GM21381 (cell line): ENCODE measurements around the gene LGALS14.
"Not testable (repeated sequence)": the region's sequence is repeated elsewhere in the genome, so short reads cannot be mapped to it uniquely, and the experiment has no call there.

ENCODE experiments used
- ATAC-seq: cut with Tn5 transposase; IDR thresholded peaks from one replicate; pipeline ENCODE4 v1.9.1; 2021; ENCODE audit warnings: mild to moderate bottlenecking, moderate library complexity; ENCODE audit not compliant: unreplicated experiment

The LGALS14 gene

DNA sequence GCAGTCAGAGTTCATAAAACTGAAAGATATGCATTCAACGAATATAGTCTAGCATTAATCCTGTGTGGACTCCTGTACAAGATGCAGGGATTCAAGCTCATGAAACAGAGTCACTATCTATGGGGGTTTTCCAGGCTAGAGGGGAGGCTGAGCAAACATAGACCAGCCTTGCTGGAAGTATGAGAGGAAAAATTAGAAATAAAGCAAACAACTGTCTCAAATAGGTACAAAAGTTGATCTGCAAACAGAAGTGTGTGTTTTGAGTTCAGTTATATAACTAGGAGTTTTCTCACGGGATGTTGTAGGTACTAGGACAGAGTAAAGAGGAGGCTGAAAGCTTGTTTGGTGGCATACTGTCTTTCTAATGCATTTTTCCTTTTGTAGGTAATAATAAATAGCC is 8.5 kb upstream of the LGALS14 start:
- no peak for ATAC-seq

DNA sequence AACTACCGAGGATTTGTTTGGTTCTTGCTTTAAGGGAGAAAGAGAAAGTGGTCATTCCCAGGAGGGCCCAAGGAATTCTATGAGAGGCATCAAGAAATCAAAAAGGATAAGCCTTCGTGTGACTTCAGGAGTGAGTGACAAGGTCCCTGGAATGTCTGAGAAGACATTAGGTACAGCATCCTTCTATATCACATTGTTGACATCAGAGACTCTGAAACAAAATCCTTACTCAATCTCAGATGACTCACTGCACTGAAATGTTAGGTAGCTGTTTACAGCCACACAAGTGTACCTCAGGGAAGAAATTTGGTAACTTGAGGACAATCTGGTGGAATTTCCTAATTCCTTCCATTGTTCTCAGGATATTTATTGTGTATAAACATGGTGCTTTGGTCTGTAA is 7.9 kb upstream of the LGALS14 start:
- ATAC-seq: no peak

DNA sequence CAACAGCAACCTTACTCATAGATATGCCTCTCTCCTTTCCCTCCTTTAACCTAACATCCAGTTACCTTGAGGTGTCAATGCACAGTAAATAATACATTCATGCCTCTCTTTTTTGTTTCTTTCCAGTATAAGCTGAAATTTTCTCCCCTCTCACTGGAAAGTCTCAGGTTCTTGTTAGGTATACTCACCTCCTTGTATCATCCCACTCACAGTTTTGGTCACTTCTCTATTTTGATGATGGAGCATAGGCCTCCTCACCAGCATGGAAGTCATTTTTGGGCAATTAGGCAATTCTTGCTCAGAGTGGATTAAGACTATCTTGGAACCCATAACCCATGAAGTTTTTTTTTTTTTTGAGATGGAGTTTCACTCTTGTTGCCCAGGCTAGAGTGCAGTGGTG is 5.7 kb upstream of the LGALS14 start:
- ATAC-seq: no peak

DNA sequence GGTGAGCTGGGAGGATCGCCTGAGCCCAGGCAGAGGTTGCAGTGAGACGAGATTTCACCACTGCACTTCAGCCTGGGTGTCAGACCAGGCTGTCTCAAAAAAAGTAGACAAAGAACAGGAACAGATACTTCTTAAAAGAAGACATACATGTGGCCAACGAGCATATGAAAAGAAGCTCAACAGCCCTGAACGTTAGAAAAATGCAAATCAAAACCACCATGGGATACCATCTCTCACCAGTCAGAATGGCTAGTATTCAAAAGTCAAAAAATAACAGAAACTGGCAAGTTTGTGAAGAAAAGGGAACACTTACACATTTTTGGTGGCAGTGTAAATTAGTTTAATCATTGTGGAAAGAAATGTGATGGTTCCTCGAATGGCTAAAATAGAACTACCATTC is 3.0 kb upstream of the LGALS14 start:
- no peak for ATAC-seq

DNA sequence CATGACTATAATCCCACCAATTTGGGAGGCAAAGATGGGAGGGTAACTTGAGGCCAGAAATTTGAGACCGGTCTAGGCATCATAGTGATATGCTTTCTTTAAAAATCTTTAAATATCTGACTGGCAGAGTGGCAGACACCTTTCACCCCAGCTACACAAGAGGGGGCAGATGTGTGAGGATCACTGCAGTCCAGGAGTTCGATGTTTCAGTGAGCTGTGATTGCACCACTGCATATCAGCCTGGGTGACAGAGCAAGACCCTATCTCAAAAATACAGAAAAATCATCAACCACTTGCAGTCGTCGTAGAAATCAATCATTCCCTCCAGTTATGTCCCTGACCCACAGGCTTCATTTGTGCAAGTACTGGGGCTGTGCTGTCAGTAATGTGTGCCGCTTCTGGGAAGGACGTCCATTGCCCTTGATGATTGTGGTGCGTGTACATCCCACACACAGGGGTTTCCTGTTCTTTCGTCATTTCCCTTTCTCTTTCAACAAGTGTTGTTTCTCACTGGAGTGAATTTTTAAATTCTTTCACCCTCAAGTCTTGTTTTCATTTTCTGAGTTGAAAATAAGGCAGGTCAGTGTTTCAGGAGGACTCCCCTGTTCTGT is 1.4 kb downstream of the LGALS14 start:
- ATAC-seq: no peak

DNA sequence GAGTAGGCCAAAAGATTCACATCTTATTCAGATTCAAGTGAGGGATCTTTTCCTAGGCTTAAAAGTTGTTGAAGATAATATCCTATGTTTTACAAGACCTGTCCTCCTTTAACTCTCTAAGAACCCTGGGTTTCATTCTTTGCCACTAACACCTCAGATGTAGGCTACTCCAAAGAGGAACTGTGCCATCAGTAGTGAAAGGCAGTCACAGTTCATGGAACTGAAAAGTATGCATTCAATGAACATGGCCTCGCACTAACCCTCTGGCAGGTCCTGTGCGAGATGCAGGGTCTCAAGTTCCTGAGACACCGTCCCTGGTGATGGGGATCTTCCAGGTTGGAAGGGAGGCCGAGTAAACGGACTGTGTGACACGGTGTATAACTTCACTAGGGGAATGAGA is 4.3 kb downstream of the LGALS14 start:
- ATAC-seq: no peak

DNA sequence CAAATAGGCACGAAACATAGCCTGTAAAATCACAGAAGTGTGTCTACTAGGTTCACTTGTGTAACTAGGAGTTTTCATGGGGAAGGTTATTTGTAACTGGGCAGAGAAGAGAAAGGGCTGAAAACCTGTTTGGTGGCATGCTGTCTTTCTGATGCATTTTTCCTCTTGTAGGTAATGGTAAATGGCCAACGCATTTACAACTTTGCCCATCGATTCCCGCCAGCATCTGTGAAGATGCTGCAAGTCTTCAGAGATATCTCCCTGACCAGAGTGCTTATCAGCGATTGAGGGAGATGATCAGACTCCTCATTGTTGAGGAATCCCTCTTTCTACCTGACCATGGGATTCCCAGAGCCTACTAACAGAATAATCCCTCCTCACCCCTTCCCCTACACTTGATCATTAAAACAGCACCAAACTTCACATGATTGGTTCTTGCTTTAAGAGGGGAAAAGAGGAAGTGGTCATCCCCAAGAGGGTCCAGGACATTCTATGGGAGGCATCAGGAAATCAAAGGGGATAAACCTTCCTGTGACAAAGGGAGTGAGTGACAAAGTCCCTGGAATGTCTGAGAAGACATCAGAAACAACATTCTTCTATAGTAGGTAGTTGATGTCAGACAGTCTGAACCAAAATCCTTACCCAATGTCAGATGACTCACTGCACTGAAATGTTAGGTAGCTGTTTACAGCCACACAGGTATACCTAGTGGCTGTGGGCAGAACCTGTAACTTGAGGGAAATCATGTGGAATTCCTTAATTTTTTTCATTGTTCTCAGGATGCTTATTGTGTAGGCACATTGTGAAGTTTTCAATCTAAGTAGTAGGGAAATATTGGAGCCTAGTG is 5.0 kb downstream of the LGALS14 start:
- no peak for ATAC-seq

DNA sequence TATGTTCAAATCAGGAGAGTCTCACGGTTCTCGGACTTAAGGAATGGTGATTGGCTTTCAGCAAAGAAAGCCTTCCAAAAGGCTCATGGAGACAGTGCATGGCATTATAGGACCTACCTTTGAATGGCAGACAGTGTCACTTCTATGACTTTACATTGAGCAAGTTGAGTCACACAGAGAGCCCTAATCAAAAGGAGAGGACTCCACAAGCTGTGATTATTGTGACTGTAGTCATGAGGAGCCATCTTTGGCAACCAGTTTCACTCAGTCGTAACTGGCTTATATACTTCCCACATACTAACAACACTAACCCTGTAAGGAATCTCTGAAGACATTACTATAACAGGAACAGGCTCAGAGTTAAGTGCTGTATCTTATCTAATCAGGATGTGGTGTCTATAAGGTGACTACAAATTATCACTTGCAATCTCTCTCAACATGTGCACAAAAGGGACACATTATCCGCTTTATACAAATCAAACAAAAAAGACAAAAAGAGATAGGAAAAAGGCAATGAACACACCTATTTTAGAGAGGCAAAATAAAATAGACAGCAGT is 6.1 kb downstream of the LGALS14 start:
- ATAC-seq: no peak

DNA sequence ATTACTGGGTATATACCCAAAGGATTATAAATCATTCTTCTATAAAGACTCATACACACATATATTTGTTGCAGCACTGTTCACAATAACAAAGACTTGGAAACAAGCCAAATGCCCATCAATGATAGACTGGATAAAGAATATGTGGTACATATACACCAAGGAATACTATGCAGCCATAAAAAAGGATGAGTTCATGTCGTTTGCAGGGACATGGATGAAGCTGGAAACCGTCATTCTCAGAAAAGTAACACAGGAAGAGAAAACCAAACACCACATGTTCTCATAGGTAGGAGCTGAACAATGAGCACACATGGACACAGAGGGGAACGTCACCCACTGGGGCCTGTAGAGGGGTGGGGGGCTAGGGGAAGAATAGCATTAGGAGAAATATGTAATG is 15.9 kb downstream of the LGALS14 start:
- not testable (repeated sequence) for ATAC-seq

DNA sequence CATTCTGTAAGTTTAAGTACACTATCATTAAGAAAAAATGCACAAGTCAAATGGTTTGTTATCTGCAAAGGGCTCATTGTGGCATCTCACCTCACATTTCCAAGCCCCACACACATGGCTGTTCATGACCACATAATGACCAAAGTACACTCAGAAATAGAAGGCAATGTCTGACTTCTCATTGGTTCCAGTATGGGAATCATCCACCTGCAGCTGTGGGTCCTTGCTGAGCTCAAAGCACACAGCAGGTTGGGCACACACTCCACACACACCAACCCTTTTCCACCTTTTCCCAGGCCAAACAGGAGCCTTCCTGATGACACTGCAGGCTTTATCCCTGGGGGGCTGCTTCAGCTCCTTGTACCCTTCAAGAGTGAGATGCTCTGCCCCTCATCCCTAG is 21.7 kb downstream of the LGALS14 start:
- ATAC-seq: no peak

DNA sequence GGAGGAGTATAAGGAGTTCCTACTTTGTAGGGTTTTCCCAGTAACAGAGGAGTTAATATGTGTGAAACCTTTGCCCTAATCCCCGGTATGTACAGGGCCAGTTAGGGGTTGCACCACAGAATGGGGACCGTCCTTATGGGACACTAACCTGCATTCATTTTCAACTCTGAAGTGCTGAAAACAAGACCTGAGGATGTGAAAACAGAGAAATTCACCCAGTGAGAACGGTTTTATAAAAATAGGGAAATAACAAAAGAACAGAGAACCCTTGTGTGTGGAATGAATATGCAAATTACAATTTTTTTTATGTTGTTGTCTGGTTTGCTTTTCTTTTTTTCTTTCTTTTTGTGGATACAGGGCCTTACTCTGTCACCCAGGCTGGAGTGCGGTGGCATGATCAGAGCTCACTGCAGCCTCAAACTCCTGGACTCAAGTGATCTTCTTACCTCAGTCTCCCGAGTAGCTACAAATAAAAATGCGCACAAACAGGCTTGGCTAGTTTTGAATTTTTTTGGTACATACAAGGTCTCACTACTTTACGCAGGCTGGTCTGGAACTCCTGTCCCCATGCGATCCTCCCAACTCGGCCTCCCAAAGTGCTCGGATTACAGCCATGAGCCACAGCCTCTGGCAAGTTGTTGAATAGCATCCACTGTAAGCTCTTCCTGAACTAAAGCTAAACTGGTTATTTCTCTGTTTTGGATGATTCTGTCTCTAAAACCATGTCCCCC is 23.0 kb downstream of the LGALS14 start:
- no peak for ATAC-seq

DNA sequence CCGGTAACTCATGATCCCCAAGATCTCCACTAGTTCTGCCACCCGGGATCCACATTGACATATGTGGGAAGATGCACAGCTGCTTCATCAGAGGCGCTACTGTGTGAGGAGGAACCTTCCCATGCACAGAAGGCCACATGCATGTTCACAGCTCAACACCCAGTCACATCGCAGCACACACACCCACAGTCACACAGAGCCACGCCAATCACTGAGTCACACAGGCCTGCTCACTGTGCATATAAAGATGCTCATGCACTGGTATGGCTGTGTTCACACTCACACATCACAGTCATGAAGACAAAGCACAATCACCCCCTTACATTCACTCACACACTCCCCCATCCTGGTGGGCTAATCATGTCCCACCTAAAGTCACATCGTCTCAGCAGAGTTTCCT is 23.8 kb downstream of the LGALS14 start:
- no peak for ATAC-seq

DNA sequence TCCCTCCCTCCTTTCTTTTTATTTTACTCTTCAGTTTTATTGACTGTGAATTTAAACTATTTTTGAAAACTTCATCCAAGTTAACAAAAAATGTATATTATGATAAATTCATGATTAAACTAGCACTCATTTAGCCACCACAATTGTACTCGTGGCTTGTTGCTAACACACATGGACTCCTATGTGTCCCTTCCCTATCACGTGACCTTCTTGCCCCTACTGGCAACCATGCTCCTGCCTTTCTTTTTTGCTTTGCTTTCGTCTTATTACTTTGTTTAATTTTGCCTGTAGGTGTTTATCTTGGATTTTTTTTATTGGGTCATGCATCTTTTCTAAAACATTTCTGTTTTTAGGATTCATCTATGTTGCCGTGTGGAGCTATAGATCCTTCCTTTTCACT is 25.3 kb downstream of the LGALS14 start:
- no peak for ATAC-seq

DNA sequence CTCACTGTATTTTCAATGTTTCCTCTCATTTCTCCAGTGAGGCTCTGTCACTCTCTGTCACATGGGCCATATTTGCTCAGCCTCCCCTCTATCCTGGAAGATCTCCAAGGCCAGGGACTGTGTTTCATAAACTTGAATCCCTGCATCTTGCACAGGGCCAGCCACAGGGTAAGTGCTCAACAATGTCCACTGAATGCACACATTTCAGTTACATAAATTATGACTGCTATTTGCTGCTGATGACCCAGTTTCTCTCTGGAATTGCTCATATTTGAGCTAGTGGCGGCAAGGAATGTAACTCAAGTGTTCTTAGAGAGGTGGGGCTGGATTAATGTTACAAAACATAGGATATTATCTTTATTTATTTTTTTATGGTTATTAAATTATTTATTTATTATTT is 27.4 kb downstream of the LGALS14 start:
- ATAC-seq: no peak

DNA sequence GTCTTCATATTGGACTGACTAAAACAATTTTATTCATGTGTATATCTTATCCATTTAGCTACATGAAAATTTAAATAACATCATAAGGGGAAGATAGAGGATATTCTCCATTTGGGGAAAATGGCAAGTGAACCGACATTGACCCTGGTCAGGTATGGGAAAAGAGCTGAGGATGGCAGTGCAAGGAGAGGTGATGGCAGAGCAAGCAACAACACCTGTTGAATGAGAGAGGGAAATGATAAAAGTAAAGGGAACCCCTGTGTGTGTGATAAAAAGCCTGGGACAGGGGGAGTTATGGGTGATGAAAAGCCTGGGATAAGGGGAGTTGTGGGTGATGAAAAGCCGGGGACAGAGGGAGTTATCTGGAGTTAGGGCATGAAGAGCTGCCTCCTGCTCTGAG is 29.6 kb downstream of the LGALS14 start:
- ATAC-seq: no peak

DNA sequence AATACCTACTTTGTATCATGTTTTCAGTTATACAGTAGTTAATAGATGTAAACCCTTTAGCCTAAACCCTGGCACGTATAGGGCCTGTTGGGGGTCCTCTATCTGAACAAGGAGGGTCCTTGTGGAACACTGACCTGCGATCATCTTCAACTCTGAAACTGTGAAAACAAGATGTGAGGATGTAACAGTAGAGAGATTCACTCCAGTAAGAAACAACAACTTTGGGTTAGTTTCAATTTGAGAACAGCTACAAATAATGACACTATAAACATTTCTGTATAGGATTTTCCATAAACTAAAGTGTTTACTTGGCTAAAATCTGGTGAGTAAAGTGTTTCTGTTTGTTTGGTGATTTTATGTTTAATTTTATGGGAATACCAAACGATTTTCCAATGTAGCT is 31.4 kb downstream of the LGALS14 start:
- no peak for ATAC-seq

DNA sequence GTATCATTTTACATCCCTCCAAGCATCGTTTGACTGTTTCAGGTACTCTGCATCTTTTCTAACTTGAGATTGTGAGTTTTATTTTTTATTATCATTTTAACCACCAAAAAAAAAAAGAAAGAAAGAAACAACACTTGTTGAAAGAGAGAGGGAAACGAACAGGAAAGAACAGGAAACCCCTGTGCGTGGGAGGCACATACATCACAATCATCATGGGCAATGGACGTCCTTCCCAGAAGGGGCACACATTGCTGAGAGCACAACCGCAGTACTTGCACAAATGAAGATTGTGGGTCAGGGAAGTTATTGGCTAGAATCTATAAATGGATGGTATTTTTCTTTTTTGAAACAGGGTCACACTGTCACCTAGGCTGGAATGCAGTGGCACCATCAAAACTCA is 31.8 kb downstream of the LGALS14 start:
- no peak for ATAC-seq

DNA sequence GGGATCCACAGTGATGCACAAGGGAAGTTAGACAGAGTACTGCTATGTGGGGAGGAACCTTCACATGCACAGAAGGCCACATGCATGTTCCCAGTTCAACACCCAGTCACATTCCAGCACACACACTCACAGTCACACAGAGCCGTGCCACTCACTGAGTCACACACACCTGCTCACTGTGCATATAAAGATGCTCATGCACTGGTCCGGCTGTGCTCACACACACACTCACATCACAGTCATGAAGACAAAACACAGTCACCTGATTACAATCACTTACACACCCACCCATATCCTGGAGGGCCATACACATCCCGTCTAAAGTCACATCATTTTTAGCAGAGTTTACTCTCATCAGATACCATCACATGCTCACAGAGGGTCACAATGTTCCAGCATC is 33.1 kb downstream of the LGALS14 start:
- ATAC-seq: no peak

DNA sequence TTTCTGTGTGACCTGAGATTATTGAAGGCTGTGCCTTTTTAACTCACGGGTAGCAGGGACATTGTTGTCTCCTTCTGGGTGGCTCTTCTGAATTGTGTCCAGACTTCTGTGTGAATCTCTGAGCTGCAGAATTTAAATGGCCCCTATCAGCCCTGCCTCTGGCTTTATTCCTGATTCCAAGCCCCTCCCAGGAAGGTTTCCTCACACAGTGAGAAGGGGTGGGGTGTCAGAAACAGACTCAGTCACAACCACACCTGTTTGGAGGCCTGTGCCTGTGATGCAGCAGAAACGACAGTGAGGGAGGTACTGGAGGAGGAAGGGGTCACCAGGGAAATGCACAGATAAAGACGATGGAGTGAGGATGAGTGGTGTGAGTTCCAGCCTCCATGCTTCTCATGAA is 33.6 kb downstream of the LGALS14 start, which contains the start of gene CLC:
CLC (minus strand) TSS at position 139 of the 400 bp plus-strand sequence; CDS start at position 62, 77 bp downstream.
- no peak for ATAC-seq

DNA sequence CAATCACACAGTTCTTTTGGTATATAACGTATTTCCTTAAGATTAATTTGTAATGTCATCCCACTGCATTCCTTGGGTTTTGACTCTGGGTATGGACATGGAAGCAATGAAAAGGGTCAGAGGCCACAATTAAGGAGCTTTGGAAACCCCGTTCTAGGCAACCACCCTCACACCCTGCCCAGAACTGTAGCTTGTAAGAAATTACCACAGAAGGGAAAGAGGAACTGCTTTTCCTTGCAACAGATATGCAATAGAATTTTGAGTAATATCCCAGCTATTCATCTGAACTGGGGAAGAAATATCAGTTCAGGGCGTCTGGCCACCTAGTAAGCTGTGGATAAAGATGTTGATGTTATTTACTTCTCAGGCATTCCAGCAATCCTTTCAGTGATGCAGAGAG is 34.5 kb downstream of the LGALS14 start:
- ATAC-seq: no peak

DNA sequence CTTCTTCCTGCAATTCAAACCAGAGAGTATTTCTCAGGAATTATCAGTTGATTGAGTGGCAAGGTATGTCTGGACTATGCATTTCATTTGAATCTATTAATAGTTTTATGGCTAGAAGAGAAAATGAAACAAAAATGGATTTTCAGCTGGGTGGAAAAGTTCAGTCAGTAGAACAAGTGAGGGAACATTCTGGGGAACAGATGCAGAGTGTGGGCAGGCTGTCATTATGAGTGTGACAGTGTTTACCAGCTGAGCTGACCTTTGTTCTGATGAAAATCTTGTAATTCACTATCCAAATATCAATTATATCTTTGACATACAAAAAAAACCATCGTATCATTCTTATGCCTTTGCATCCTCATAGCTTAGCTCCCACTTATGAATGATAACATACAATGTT is 36.1 kb downstream of the LGALS14 start:
- ATAC-seq: no peak

DNA sequence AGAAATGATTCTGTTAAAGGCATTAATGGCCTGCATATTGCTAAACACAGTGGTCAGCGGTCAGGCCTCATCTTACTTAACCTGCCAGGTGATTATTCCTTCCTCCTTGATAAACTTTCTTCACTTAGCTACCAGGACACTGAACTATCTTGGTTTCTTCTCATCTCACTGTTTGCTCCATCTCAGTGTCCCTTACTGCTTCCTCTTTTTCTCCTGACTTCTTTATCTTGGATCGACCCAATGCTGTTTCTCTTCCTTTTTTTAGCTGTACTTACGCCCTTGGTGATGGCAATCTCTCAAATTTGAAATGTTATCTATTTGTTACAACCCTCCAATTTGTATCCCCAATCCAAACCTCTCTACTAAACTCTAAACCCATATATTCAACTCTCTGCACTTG is 41.4 kb downstream of the LGALS14 start:
- ATAC-seq: no peak
